Liver (tissue), 3 donors: ENCODE measurements around the gene POU2F2.

Source experiments
- CTCF ChIP-seq: fragments of 150-350 bp; IDR thresholded peaks from 2 replicates; pipeline ENCODE4 v1.5.1; 2017; ENCODE audit warnings: improper control_type of control experiment, low read depth, low read length; ENCODE audit not compliant: missing input control
- EGR1 ChIP-seq, 2 donors: IDR thresholded peaks; 2 replicates each; pipeline ENCODE4 v1.6.1; 2016 to 2018; ENCODE audit warnings: antibody characterized with exemption in 2 of 2, low read depth in 2 of 2
- GABPA ChIP-seq, 2 donors: IDR thresholded peaks in 1 of 2; conservative IDR thresholded peaks in 1 of 2; 2 replicates each; pipeline ENCODE4 v1.6.1; 2016; ENCODE audit warnings: antibody characterized with exemption in 2 of 2, mild to moderate bottlenecking in 1 of 2, moderate library complexity in 1 of 2
- RAD21 ChIP-seq, 2 donors: IDR thresholded peaks; 2 replicates each; pipeline ENCODE4 v1.6.1; 2016; ENCODE audit warnings: antibody characterized with exemption in 2 of 2, mild to moderate bottlenecking in 2 of 2
- SP1 ChIP-seq: IDR thresholded peaks from 2 replicates; pipeline ENCODE4 v1.6.1; 2018; ENCODE audit warnings: antibody characterized with exemption, mild to moderate bottlenecking
- TAF1 ChIP-seq: conservative IDR thresholded peaks from 2 replicates; pipeline ENCODE4 v1.6.1; 2016; ENCODE audit warnings: antibody characterized with exemption, mild to moderate bottlenecking
- TF ChIP-seq, protein P1 (sequence below): IDR thresholded peaks from 2 replicates; pipeline ENCODE4 v1.6.1; 2016; ENCODE audit warnings: antibody characterized with exemption, mild to moderate bottlenecking
- TF ChIP-seq, protein P2 (sequence below): IDR thresholded peaks from 2 replicates; pipeline ENCODE4 v1.6.1; 2016; ENCODE audit warnings: antibody characterized with exemption
- donor health status: healthy.
- donor health status: healthy.

DNA sequence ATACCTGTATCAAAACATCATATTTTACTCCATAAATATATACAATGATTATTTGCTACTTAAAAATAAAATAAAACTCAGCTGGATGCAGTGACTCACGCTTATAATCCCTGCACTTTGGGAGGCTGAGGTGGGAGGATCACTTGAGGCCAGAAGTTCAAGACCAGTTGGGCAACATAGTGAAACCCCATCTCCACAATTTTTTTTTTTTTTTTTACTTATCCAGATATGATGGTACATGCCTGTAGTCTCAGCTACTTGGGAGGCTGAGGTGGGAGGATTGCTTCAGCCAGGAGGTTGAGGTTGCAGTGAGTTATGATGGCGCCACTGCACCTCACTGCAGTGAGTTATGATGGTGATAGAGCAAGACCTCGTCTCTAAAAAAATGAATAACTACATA lies 22.4 kb downstream of the POU2F2 start:
- TF ChIP-seq CTCF (no peak), GABPA (IDR thresholded peaks at IDR 0.05 in 1 of 2, conservative IDR thresholded peaks at IDR 0.05 in 1 of 2) (no peak), RAD21 (IDR thresholded peaks at IDR 0.05) (no peak), SP1 (no peak), EGR1 (IDR thresholded peaks at IDR 0.05; ENCODE audit: low read depth in 2 of 2) (no peak), TAF1 (no peak)
- TF ChIP-seq, protein P1, sequence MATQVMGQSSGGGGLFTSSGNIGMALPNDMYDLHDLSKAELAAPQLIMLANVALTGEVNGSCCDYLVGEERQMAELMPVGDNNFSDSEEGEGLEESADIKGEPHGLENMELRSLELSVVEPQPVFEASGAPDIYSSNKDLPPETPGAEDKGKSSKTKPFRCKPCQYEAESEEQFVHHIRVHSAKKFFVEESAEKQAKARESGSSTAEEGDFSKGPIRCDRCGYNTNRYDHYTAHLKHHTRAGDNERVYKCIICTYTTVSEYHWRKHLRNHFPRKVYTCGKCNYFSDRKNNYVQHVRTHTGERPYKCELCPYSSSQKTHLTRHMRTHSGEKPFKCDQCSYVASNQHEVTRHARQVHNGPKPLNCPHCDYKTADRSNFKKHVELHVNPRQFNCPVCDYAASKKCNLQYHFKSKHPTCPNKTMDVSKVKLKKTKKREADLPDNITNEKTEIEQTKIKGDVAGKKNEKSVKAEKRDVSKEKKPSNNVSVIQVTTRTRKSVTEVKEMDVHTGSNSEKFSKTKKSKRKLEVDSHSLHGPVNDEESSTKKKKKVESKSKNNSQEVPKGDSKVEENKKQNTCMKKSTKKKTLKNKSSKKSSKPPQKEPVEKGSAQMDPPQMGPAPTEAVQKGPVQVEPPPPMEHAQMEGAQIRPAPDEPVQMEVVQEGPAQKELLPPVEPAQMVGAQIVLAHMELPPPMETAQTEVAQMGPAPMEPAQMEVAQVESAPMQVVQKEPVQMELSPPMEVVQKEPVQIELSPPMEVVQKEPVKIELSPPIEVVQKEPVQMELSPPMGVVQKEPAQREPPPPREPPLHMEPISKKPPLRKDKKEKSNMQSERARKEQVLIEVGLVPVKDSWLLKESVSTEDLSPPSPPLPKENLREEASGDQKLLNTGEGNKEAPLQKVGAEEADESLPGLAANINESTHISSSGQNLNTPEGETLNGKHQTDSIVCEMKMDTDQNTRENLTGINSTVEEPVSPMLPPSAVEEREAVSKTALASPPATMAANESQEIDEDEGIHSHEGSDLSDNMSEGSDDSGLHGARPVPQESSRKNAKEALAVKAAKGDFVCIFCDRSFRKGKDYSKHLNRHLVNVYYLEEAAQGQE, result no peak
- TF ChIP-seq, protein P2, sequence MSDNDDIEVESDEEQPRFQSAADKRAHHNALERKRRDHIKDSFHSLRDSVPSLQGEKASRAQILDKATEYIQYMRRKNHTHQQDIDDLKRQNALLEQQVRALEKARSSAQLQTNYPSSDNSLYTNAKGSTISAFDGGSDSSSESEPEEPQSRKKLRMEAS, result no peak
